HG02678 (cell line): ENCODE measurements around the gene GNAO1.

Experiments
- ATAC-seq: cut with Tn5 transposase; IDR thresholded peaks from one replicate; pipeline ENCODE4 v1.9.1; 2021; ENCODE audit warnings: mild to moderate bottlenecking, moderate library complexity; ENCODE audit not compliant: unreplicated experiment

Gene GNAO1

GRCh38 chr16:56263711-56264608 is 72.7 kb downstream of the GNAO1 start:
- no peak for ATAC-seq

DNA sequence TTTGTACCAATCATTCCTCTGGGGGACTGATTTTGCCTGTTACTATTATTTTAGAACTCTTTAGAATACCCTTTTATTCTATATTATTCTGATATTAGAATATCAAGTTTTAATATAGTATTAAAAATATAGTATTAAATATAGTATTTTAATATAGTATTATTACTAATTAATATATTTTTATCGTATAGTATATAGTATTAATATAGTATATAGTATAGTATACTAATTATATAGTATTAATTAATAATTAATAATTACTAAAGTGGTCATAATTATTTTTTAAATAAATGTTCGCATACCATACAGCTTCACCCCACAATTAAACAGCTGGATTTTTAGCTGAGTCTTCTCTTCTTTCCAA is 73.3 kb downstream of the GNAO1 start:
- ATAC-seq, result no peak

GRCh38 chr16:56265184-56265583 is 73.9 kb downstream of the GNAO1 start:
- no peak for ATAC-seq

DNA sequence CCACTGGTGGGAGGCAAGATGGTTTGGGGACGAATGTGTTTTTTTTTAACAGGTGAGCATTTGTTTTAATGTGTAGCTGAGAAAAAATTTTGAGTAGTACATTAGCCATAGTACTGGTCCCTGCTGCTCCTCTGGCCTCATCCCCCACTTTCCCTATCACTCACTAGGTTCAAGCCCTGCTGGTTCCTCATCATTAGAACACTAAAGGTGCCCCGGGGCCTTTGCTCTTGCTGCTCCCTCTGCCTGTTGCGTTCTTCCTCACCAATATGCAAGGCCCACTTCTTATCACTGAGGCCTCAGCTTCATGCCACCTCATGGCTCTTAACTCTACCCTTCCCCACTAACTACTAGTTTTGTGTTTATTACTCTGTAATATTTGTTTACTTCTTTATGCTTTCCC is 74.5 kb downstream of the GNAO1 start:
- ATAC-seq, result no peak

DNA sequence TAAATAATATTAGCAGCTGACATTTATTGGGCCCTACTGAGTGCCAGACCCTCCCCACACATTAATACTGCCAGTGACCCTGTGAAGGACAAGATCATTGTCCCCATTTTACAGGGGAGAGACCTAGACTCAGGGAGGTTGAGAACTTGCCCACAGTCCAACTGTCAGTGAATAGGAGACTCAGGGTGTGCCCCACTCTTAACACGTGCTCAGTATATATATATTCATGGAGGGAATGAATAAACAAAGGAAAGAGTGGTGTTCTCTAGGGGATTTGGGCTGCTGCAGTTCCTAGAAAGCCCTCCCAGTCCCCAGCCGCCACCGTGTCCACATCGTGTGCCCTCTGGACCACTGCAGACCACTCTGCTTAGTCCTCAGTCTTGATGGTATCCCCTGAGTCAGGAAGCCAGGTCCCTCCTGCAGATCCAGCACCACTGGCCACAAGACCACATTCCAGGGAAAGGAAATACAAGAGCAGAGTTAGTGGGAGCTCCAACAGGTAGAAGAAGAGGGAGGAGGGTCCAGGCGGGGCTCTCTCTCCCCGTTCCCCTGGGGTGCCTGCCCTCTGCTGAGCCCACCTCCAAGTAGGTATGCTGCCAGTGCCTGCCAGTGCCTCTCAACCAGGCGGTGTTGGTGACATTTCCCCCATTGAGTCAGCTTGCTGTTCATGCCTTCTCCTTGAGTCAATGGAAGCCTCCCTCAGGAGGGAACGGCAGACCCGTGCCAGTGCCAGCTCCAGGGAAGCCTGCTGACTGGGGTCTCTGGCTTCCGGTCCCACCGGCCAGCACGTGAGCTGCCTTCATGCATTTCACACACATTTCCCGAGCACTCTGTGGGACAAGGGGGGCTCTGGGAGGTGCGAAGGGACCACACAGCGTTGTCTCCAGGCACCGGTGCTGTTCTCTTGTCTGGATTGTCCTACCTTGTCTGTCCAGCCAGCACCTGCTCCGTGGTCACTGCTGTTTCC is 75.6 kb downstream of the GNAO1 start:
- ATAC-seq, result no peak

GRCh38 chr16:56267888-56268287 is 76.6 kb downstream of the GNAO1 start:
- no peak for ATAC-seq

DNA sequence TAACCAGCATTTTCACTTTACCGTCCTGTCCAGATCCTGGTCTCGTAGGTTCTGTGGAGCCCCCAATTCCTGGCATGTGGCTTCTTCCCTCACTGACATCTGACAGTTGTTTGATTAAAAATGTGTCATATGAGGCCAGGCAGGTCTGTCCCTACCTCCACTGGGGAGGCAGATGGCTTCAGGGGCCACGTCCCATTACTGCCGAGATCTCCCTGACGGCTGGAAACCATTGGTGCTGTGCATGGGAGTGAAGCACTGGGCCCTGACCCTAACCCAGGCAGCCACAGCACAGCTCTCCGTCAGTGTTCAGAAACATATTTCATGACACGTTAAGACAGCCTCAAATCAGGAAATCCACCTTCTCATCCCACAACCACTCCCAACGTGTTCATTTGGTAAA is 77.5 kb downstream of the GNAO1 start:
- ATAC-seq, result no peak

- ATAC-seq, result no peak
Measured at GRCh38 chr16:56269281-56269680, 78.0 kb downstream of the GNAO1 start.

- no peak for ATAC-seq
Measured at GRCh38 chr16:56269811-56270684, 78.8 kb downstream of the GNAO1 start.

DNA sequence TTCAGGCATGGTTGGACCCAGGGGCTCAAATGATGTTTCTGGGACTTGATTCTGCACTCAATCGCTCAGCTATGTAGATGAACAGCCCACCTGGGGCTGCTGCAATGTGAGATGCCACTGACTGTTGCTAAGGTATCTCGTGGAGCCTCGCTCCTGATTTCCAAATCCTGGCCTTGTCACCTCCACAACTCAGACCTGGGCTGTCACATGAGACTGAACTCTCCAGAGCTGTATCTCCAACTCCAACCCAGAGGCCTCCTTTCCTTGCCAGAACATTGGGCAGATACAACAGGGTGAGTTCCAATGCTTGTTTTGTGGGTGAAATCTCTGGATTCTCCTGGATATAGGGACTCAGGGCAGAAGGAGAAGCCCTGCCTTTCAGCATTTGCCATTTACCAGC is 79.5 kb downstream of the GNAO1 start:
- no peak for ATAC-seq

DNA sequence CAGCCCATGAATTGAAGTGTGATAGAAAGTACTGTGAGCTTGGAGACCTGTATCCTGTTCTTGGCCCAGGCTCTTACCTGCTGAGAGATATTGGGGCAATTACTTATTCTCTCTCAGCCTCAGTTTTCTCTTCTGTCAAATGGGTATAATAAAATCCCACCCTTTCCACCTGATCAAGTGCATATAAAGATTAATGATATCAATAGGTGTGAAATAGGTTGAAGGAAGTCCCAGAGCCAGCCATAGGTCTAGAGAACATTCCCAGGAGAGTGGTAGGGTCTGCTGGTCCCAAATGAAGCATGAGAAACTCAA is 81.2 kb downstream of the GNAO1 start:
- no peak for ATAC-seq

DNA sequence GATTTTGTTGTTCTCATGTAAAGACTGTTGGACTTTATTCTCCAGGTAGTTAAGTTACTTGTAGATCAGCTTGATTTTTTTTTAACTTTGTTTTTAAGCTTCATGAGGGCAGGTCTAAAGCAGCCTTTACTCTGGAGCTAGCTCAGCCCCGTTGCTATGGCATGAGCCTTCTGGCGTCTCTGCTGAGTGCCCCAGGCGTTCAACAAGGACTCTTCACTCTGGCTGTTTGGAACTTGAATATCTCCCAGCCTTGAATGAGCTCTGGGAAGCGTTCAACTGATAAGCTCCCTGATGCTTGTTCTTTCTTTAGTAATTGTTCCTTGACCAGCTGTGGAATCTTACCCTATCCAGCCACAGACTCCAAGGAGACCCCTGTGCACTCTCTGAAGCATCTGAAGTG is 82.3 kb downstream of the GNAO1 start:
- ATAC-seq, result no peak

GRCh38 chr16:56274369-56274768 is 83.1 kb downstream of the GNAO1 start:
- no peak for ATAC-seq

- no peak for ATAC-seq
Measured at GRCh38 chr16:56275076-56275475, 83.8 kb downstream of the GNAO1 start.

DNA sequence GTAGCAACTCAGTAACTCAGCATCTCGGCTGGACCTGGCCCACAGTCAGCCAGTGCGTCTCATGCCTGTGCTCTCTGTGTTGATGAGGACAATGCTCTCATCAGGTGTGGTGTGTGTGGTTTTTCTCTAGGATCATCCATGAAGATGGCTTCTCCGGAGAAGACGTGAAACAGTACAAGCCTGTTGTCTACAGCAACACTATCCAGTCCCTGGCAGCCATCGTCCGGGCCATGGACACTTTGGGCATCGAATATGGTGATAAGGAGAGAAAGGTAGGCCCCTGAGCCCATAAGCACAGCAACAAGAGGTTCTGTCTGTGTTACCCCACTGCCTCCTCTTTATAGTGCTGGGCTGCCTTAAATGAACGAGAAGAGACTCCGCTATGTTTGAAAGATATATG is 84.5 kb downstream of the GNAO1 start:
- ATAC-seq, result no peak

GRCh38 chr16:56277075-56277474 is 85.8 kb downstream of the GNAO1 start:
- no peak for ATAC-seq

DNA sequence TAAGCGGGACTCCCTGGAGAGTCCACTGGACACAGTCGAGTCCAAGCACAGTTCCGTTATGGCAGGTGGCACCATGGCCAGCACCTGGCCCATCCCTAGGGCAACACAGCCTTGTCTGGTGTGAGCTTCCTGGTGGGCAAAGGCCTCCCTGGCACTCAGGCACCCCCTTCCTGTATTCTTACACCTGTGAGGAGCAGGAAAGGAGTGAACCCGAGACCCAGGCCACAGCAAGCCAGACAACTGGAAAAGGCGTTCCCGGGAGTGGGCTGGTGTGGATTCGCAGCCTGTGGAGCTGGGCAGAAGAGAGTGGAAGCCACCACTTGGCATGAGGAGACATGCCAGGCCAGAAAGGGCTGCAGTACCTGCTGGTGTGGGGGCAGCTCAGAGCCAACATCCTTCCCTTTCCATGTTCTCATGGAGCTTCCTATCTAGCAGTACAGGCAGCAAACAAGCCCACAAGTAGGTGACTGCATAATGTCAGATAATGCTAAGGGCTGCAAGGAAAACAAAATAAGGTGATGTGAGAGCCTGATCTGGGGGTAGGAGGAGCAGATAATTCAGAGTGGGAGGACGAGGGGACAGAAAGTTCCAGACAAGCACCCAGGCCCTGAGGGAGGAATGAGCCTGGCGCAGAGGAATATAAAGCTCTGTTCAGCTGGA is 87.0 kb downstream of the GNAO1 start:
- no peak for ATAC-seq

DNA sequence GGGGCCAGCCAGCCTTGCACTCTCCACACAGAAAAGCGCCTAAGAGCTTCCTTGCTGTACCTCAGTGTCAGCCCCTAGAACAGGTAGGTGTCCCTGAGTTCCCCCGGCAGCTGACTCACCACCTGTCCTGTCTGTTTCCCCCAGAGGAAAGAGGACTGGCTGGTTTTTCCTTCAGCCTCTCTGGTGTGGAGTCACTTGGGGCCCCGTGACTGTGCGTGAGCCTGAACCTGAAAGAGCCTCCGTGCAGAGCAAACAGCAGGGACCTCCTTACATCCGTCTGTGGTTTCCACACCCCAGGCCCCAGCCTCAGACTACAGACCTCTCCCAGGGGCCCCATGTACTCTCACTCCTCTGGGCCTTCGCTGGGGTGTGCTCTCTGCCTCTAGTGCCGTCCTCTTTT is 87.8 kb downstream of the GNAO1 start:
- ATAC-seq, result peak; percentile 51

- ATAC-seq, result no peak
Measured at GRCh38 chr16:56279914-56280313, 88.6 kb downstream of the GNAO1 start.

DNA sequence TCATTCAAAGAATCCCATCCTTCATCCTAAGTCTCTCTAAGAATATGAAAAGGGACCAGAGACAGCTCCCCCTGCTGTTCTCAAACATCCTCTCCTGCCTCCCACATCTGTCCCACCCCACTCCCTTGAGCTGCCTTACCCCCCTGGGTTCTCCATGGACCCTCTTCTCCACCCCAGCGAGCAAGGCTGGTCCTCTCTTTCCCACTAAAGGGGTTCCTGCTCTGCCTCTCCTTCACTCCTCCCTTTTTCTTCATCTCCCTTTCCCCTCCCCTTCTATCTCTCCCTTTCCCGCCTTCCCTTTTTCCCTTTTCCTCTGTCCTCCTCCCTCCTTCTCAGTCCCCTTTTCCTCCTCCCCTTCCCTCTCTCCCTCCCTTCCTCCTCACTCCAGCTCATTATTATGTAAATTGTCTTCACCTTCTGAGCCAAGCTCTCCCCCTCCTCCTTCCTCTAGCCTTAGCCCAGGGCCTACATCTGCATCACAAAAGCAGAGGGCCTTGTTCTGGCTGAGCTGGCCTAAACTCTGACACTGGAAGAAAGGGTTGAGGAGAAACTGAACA is 90.0 kb downstream of the GNAO1 start:
- no peak for ATAC-seq
